ENCODE measurements around the gene NAV2.

The NAV2 gene

DNA sequence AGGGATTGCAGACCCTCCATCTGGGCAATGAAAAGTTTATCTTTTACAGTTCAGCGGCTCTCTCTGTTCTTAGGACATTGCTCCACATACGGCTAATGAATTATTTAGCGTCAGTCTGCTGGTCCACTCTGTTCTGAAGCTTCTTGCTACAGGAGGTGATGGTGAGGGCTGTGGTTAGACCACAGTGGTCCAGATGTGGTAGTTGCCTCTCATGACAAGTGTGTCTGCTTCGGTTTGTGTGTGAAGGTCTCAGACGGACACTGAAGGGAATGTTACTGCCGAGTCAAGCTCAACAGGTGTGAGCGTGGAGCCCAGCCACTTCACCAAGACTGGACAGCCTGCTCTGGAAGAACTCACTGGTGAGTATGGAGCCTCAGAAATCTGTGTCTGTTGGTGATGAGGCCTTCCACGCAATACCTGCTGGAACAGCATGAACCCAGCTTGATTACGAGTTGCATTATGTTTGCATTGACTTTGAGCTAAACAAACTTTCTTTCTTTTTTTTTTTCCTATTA is 226.8 kb downstream of the NAV2 start:
- TF ChIP-seq SNAI2 (CRISPR knock-in tag; IDR thresholded peaks at IDR 0.05) (no peak), ZFP3 (CRISPR knock-in tag; IDR thresholded peaks at IDR 0.05) (no peak), ISL1 (CRISPR knock-in tag; IDR thresholded peaks at IDR 0.05) (no peak), ARNTL (CRISPR knock-in tag; IDR thresholded peaks at IDR 0.05; ENCODE audit: borderline replicate concordance, low read depth) (no peak)
- ATAC-seq: no peak

DNA sequence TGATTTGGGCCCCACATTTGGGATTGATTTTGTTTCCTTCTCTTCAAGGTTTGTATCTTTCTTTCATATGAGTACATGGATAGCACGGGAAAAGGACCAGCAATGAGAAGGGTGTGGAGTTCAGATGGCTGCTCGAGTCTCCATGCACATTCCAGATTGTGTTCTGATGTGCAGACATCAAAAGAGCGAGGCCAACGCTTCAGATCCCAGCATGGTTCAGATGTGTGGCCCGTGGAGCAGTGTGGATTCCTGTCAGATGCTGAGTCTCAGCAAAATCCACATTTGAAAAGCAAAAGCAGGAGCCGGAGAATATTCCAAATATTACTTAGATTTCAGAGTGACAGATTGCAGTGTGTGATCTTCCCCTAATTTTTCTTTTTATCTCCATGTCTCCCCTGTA is 228.2 kb downstream of the NAV2 start:
- no peak for TF ChIP-seq ARNTL (CRISPR knock-in tag; IDR thresholded peaks at IDR 0.05; ENCODE audit: borderline replicate concordance, low read depth)
- TF ChIP-seq ZNF565 (CRISPR knock-in tag; conservative IDR thresholded peaks at IDR 0.05; ENCODE audit: low read depth): no peak
- no peak for TF ChIP-seq OSR1 (CRISPR knock-in tag; IDR thresholded peaks at IDR 0.05)
- TF ChIP-seq, protein P1, sequence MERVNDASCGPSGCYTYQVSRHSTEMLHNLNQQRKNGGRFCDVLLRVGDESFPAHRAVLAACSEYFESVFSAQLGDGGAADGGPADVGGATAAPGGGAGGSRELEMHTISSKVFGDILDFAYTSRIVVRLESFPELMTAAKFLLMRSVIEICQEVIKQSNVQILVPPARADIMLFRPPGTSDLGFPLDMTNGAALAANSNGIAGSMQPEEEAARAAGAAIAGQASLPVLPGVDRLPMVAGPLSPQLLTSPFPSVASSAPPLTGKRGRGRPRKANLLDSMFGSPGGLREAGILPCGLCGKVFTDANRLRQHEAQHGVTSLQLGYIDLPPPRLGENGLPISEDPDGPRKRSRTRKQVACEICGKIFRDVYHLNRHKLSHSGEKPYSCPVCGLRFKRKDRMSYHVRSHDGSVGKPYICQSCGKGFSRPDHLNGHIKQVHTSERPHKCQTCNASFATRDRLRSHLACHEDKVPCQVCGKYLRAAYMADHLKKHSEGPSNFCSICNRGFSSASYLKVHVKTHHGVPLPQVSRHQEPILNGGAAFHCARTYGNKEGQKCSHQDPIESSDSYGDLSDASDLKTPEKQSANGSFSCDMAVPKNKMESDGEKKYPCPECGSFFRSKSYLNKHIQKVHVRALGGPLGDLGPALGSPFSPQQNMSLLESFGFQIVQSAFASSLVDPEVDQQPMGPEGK (CRISPR knock-in tag; IDR thresholded peaks at IDR 0.05; ENCODE audit: borderline replicate concordance): no peak
- no peak for TF ChIP-seq ESRRG (CRISPR knock-in tag; IDR thresholded peaks at IDR 0.05)
- no peak for TF ChIP-seq ZC3H10 (CRISPR knock-in tag; IDR thresholded peaks at IDR 0.05)
- no peak for TF ChIP-seq TCF4 (CRISPR knock-in tag; IDR thresholded peaks at IDR 0.05; ENCODE audit: borderline replicate concordance)
- TF ChIP-seq CSDC2 (CRISPR knock-in tag; IDR thresholded peaks at IDR 0.05): no peak
- TF ChIP-seq ZNF8 (CRISPR knock-in tag; IDR thresholded peaks at IDR 0.05): no peak
- ATAC-seq: no peak

GRCh38 chr11:19946681-19947080 is 234.0 kb downstream of the NAV2 start:
- peak; percentile 46 for ATAC-seq
- TF ChIP-seq ISL1 (CRISPR knock-in tag; IDR thresholded peaks at IDR 0.05): peak; percentile 73; the same call in 1 of the 2 replicates
- 0 out of 2 replicates have a peak, but pooled peaks have one; percentile 10 for TF ChIP-seq CREB5 (CRISPR knock-in tag; IDR thresholded peaks at IDR 0.05; ENCODE audit: low read depth)
- TF ChIP-seq TCF4 (CRISPR knock-in tag; IDR thresholded peaks at IDR 0.05; ENCODE audit: borderline replicate concordance): no peak
- TF ChIP-seq PPARA (CRISPR knock-in tag; IDR thresholded peaks at IDR 0.05; ENCODE audit: borderline replicate concordance): no peak
- peak; percentile 84; the same call in 1 of the 2 replicates for TF ChIP-seq SNAI2 (CRISPR knock-in tag; IDR thresholded peaks at IDR 0.05)
- no peak for TF ChIP-seq ZFP3 (CRISPR knock-in tag; IDR thresholded peaks at IDR 0.05)

DNA sequence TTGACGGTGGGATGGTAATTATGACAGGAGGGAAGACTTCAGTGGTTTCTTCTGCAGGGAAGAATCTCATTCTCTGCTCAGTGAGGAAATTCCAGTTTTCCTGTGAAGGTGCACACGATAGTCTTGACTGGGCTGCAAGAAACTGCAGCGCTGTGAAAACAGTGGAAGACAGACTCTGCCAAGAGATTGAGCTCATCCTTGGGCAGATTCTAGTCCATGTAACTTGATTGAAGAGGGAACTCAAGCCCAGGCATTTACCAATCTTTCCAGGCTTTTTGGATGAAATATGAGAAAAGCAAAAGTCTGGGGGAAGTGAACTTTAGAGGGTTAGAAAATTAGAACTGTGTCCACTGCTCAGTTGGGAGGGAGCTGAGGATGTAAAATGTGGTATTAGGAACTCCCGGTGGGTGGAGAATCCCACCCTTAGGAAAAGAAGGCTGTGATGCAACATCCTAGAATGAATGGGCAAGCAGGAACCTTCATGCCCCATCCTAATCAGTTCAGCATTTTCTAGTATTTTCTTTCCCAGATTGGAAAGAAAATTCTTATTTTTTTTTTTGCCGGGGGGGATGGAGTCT is 235.0 kb downstream of the NAV2 start:
- TF ChIP-seq TOX (CRISPR knock-in tag; IDR thresholded peaks at IDR 0.05; ENCODE audit: borderline replicate concordance): no peak
- no peak for TF ChIP-seq CREB5 (CRISPR knock-in tag; IDR thresholded peaks at IDR 0.05; ENCODE audit: low read depth)
- no peak for TF ChIP-seq BACH2 (CRISPR knock-in tag; IDR thresholded peaks at IDR 0.05; ENCODE audit: borderline replicate concordance)
- no peak for TF ChIP-seq ZC3H10 (CRISPR knock-in tag; IDR thresholded peaks at IDR 0.05)
- no peak for TF ChIP-seq PPARA (CRISPR knock-in tag; IDR thresholded peaks at IDR 0.05; ENCODE audit: borderline replicate concordance)
- TF ChIP-seq ARNTL (CRISPR knock-in tag; IDR thresholded peaks at IDR 0.05; ENCODE audit: borderline replicate concordance, low read depth): no peak
- TF ChIP-seq ZFP3 (CRISPR knock-in tag; IDR thresholded peaks at IDR 0.05): no peak
- TF ChIP-seq, protein P1 (CRISPR knock-in tag; IDR thresholded peaks at IDR 0.05; ENCODE audit: borderline replicate concordance): no peak
- TF ChIP-seq SNAI2 (CRISPR knock-in tag; IDR thresholded peaks at IDR 0.05): no peak
- TF ChIP-seq RARB (CRISPR knock-in tag; IDR thresholded peaks at IDR 0.05): no peak
- no peak for TF ChIP-seq CSDC2 (CRISPR knock-in tag; IDR thresholded peaks at IDR 0.05)
- no peak for TF ChIP-seq OSR1 (CRISPR knock-in tag; IDR thresholded peaks at IDR 0.05)
- TF ChIP-seq, protein P2, sequence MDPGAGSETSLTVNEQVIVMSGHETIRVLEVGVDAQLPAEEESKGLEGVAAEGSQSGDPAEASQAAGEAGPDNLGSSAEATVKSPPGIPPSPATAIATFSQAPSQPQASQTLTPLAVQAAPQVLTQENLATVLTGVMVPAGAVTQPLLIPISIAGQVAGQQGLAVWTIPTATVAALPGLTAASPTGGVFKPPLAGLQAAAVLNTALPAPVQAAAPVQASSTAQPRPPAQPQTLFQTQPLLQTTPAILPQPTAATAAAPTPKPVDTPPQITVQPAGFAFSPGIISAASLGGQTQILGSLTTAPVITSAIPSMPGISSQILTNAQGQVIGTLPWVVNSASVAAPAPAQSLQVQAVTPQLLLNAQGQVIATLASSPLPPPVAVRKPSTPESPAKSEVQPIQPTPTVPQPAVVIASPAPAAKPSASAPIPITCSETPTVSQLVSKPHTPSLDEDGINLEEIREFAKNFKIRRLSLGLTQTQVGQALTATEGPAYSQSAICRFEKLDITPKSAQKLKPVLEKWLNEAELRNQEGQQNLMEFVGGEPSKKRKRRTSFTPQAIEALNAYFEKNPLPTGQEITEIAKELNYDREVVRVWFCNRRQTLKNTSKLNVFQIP (CRISPR knock-in tag; IDR thresholded peaks at IDR 0.05; ENCODE audit: borderline replicate concordance, low read depth): no peak
- no peak for TF ChIP-seq CSRNP3 (CRISPR knock-in tag; IDR thresholded peaks at IDR 0.05)
- no peak for TF ChIP-seq ISL1 (CRISPR knock-in tag; IDR thresholded peaks at IDR 0.05)
- no peak for TF ChIP-seq GLIS3 (CRISPR knock-in tag; IDR thresholded peaks at IDR 0.05)
- ATAC-seq: no peak

All from SK-N-SH treated with all-trans-retinoic acid at 6 μM for 48 hours (cell line).